WTC11 (cell line): Measurements from ENCODE around the gene IFNAR1. TPM values are rescaled to one million over a fixed set of nuclear protein-coding genes. Genes with fewer than 3 reads are reported as not detected.

Experiments used
- ATAC-seq: fragments of 200-7000 bp; cut with Tn5 transposase; 2 replicates; pipeline ENCODE4 v1.10.0; 2021; ENCODE audit warnings: mild to moderate bottlenecking, moderate library complexity
- CTCF ChIA-PET: fragments of 300-600 bp; sonication (Branson Sonifier 250); formaldehyde crosslinking; loops from one replicate; lab custom pipeline; 2021; ENCODE audit warnings: antibody characterized with exemption; lab: Charles Lee
- POLR2A ChIA-PET: fragments of 350-600 bp; sonication (Branson Sonifier 250); formaldehyde crosslinking; loops from one replicate; lab custom pipeline; 2021; ENCODE audit warnings: antibody characterized with exemption; lab: Charles Lee
- DNase-seq: peaks from one replicate; pipeline ENCODE4 v3.0.0; 2021; ENCODE audit warnings: low spot score
- H3K27ac Mint-ChIP-seq: 2 replicates; pipeline ENCODE4 v1.8.0; 2021; ENCODE audit warnings: mixed read lengths
- H3K27me3 Mint-ChIP-seq: 2 replicates; pipeline ENCODE4 v1.8.0; 2021; ENCODE audit warnings: low read depth, mild to moderate bottlenecking, moderate library complexity, mixed read lengths
- H3K36me3 Mint-ChIP-seq: 2 replicates; pipeline ENCODE4 v1.8.0; 2021; ENCODE audit warnings: mixed read lengths
- H3K4me1 Mint-ChIP-seq: 2 replicates; pipeline ENCODE4 v1.8.0; 2022; ENCODE audit warnings: mixed read lengths
- H3K4me3 Mint-ChIP-seq: 2 replicates; pipeline ENCODE4 v1.8.0; 2021; ENCODE audit warnings: mild to moderate bottlenecking, moderate library complexity, mixed read lengths
- H3K9me3 Mint-ChIP-seq: 2 replicates; pipeline ENCODE4 v1.8.0; 2021; ENCODE audit warnings: mixed read lengths
- AFF4 ChIP-seq: sonication (generic); formaldehyde crosslinking; IDR thresholded peaks from 2 replicates; pipeline ENCODE4 v1.8.1; 2023; ENCODE audit warnings: mild to moderate bottlenecking, missing genetic modification reagents, borderline replicate concordance
- AR ChIP-seq: fragments of 250-450 bp; sonication (Bioruptor Pico); IDR thresholded peaks from 2 replicates; pipeline ENCODE4 v1.9.0; 2021; ENCODE audit warnings: mild to moderate bottlenecking
- ATF1 ChIP-seq: sonication (generic); formaldehyde crosslinking; IDR thresholded peaks from 2 replicates; pipeline ENCODE4 v1.8.1; 2023; ENCODE audit warnings: mild to moderate bottlenecking, moderate library complexity, missing genetic modification reagents
- CTCF ChIP-seq: fragments of 200-600 bp; IDR thresholded peaks from 2 replicates; pipeline ENCODE4 v1.8.0; 2022; ENCODE audit warnings: antibody characterized with exemption
- E2F4 ChIP-seq: sonication (generic); formaldehyde crosslinking; IDR thresholded peaks from 2 replicates; pipeline ENCODE4 v1.8.1; 2022; ENCODE audit warnings: low read depth, mild to moderate bottlenecking, moderate library complexity, missing genetic modification reagents, borderline replicate concordance
- MAX ChIP-seq: sonication (generic); formaldehyde crosslinking; IDR thresholded peaks from 2 replicates; pipeline ENCODE4 v1.8.0; 2022; ENCODE audit warnings: mild to moderate bottlenecking, missing genetic modification reagents
- PRDM15 ChIP-seq: sonication (generic); formaldehyde crosslinking; IDR thresholded peaks from 2 replicates; pipeline ENCODE4 v1.8.0; 2022; ENCODE audit warnings: missing genetic modification reagents
- TP53 ChIP-seq: sonication (generic); formaldehyde crosslinking; IDR thresholded peaks from 2 replicates; pipeline ENCODE4 v1.8.1; 2023; ENCODE audit warnings: mild to moderate bottlenecking, missing genetic modification reagents
- ZBTB43 ChIP-seq: sonication (generic); formaldehyde crosslinking; IDR thresholded peaks from 2 replicates; pipeline ENCODE4 v1.8.1; 2023; ENCODE audit warnings: mild to moderate bottlenecking, missing genetic modification reagents
- ZNF138 ChIP-seq: sonication (generic); formaldehyde crosslinking; conservative IDR thresholded peaks from 2 replicates; pipeline ENCODE4 v1.8.1; 2022; ENCODE audit warnings: mild to moderate bottlenecking, moderate library complexity, missing genetic modification reagents
- total RNA-seq: library from RNA; stranded (reverse); gene quantifications from 3 replicates; pipeline ENCODE4 v1.2.3, GENCODE V29; 2021

IFNAR1 gene
- total RNA-seq, 1 experiment from 2014 or later = 12.2 TPM

- CTCF ChIA-PET = interaction anchor here (0.6 to 4.2 kb wide), 3 partner anchors 13 to 528 kb away, joined by 3 to 33 read pairs (median 21); no protein-coding TSS in a partner anchor
- no peak for ATAC-seq
- H3K36me3 Mint-ChIP-seq = peaks cover 29% of the 10 kb centered on the region
- TF ChIP-seq E2F4 (CRISPR knock-in tag) (no peak), AR (CRISPR knock-in tag) (no peak), ZBTB43 (no peak), PRDM15 (no peak), TP53 (CRISPR knock-in tag) (no peak), CTCF (no peak), MAX (no peak), AFF4 (CRISPR knock-in tag) (no peak), ATF1 (CRISPR knock-in tag) (no peak), ZNF138 (CRISPR knock-in tag) (no peak)
- TF ChIP-seq, all 79 proteins: peak for 0
- Mint-ChIP-seq H3K4me3 (no peak overlapping the region), H3K27me3 (no peaks in the 10 kb centered on the region), H3K27ac (no peak overlapping the region), H3K4me1 (no peaks in the 10 kb centered on the region), H3K9me3 (no peaks in the 10 kb centered on the region)
- POLR2A ChIA-PET = no interaction called here
- no peak for DNase-seq
Observed at GRCh38 chr21:33348706-33349105, 23.9 kb downstream of the IFNAR1 start.
